D721Med (cell line): Measurements from ENCODE around the gene FBN2.

Experiments
- DNase-seq: peaks from one replicate; pipeline ENCODE4 v3.0.0; 2011; ENCODE audit warnings: low spot score; ENCODE audit not compliant: insufficient read length
- FAIRE-seq: peaks from 2 replicates; lab custom pipeline; 2011; peaks lifted over from hg19 to GRCh38; lab: Jason Lieb, UNC
- CTCF ChIP-seq: IDR thresholded peaks from 2 replicates; pipeline ENCODE4 v1.5.1; 2012; ENCODE audit warnings: mild to moderate bottlenecking, control low read depth; ENCODE audit not compliant: insufficient read depth; ENCODE audit errors: missing control alignments

Gene FBN2

GRCh38 chr5:128572051-128572929 is 34.2 kb upstream of the FBN2 start:
- DNase-seq (no peak), FAIRE-seq (no peak)
- no peak for TF ChIP-seq CTCF

DNA sequence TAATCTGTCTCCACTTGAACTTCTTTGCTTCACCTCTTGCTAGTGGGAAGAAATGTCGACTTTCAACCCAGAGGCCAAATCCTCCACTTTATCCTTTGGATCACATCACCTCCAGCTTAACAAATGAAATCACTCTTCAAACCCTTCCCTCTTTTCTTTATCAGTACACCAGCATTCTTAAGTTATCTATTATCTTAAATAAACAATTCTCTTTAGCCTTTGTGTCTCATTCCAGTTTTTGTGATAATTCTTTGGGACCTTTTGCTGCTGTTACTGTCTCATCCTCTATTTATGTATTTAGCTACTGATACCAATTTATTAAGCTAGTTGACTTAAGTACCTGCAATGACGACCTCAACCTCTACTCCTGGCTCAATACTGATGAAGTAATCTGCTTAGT is 28.1 kb upstream of the FBN2 start:
- FAIRE-seq = no peak
- no peak for TF ChIP-seq CTCF
- no peak for DNase-seq

DNA sequence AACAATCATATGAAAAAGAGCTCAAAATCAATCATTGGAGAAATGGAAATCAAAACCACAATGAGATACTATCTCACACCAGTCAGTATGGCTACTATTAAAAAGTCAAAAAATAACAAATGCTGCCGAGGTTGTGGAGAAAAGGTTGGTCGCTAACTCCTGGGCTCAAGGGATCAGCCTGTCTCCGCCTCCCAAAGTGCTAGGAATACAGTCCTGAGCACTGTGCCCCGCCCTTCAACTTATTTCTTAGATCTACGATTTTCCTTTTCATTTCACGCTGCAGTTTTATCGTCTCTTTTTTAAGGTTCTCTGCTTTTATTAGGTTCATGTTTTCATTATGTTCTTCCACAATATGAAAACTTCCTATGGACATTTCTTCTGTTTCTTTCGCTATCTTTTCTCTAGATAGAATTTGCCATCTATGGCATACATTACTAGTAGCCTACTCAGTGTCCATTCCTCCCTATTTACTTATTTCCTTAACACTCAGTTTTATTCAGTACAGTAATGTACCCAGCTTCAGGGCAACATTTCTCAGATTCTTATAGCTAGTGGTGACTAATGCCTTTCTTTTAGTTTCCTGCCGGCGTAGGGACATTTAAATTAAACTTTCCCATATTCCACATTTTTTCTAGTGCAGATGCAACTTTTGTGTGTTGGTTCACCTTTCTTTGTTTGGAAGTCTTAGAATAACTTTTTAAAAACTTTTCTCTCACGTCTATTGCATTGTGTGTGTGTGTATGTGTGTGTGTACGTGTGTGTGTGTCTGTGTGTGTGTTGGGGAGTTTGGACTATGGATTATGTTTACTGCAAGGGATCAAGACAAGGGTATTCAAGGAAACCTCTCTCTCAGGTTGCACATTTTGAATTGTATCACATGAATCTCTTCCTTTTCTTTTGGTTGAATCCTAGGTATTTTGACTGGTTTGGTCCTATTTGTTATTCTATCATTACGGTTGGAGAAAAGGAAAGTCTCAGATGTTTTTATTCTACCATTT is 21.6 kb upstream of the FBN2 start:
- FAIRE-seq = no peak
- DNase-seq = no peak
- no peak for TF ChIP-seq CTCF

- no peak for TF ChIP-seq CTCF
- no peak for FAIRE-seq
- DNase-seq = no peak
Observed at GRCh38 chr5:128553747-128554146, 15.7 kb upstream of the FBN2 start.

DNA sequence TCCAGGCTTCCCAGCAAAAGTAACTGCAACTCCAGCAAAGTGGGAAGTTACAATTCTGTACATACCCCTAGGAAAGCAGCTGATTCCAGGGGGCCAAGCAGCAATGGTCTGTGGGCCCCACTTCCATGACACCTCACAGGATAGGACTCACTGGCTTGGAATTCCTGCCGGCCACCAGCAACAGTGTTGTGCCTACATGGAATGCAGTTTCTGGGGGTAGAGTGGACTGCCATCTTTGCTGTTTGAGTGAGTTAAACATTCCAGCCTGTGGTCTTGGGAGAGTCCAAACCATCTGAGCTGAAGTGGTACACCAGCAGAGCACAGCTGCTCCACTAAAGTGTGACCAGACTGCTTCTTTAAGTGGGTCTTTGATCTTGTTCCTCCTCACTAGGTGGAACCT is 13.4 kb upstream of the FBN2 start:
- no peak for TF ChIP-seq CTCF
- DNase-seq = no peak
- no peak for FAIRE-seq

DNA sequence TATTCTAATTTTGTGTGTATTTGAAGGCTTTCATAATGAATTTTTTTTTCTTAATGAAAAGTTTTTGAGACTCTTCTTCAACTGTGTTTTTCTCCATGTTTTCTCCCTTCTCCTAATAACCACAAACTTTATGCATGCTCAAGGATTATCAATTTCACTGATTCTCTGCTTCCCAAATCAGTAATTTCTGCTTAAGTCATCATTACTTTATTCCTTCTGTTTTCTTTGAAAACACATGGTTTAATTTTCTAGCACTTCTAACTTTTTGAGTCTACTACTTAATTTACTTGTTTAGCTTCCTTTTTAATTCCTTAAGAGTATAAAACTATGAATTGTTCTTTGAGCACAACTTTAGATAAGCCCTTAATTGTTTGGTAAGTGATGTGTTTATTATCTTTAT is 11.5 kb upstream of the FBN2 start:
- TF ChIP-seq CTCF = no peak
- no peak for FAIRE-seq
- DNase-seq = no peak
